GM18868 (cell line): Measurements from ENCODE around the gene GFOD1.

ENCODE experiments used
- ATAC-seq: cut with Tn5 transposase; IDR thresholded peaks from one replicate; pipeline ENCODE4 v1.9.1; 2021; ENCODE audit warnings: mild to moderate bottlenecking, moderate library complexity; ENCODE audit not compliant: unreplicated experiment

GFOD1 gene

DNA sequence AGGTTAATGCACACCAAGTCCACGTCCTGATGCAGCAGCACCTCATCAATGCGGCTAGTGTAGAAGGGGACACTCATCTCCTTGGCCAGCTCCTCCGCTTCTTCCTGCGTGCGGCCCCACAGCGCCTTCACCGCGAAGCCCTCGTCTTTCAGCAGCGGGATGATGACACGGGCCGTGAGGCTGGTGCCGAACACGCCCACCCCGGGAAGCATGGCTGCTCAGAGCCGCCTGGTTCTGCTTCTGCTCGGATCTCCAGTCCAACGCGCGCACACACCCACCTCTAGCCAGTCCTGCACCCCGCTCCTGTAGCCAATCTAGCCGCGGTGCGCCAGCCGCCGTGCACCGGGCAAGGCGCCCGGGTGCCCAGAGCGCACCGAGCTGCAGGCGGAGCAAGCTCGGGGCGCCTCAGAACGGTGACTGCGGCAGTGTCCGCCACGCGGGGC lies 700 bp downstream of the GFOD1 start:
- ATAC-seq, result peak; percentile 20

DNA sequence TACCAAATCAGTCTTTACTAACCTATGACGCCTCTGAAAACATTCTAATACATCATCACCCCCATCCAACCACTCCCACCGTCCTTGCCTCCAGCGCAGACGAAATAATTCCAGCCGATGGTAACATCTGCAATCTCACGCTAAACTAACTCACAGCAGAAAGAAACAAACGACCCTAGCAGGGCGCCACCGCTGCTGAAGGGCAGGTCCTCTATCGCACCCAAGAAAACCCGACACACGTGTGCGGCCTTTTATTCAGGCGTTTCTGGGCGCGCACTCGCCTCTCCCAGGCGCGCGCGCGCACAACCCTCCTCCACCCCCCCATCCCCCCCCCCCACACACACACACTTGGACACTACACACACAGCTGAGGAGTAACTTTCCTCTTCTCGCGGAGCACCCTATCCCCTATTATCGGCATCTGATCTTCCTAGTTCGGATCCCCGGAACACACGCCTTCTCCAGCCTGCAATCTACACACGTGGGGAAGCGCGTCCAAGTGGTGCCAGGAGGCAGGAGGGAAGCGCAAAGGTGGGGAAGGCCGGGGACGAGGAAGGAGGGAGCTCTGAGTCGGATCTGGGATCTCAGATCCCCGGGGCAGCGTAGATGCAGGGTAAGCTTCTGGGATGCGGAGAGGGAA lies 1.4 kb downstream of the GFOD1 start:
- ATAC-seq, result no peak

DNA sequence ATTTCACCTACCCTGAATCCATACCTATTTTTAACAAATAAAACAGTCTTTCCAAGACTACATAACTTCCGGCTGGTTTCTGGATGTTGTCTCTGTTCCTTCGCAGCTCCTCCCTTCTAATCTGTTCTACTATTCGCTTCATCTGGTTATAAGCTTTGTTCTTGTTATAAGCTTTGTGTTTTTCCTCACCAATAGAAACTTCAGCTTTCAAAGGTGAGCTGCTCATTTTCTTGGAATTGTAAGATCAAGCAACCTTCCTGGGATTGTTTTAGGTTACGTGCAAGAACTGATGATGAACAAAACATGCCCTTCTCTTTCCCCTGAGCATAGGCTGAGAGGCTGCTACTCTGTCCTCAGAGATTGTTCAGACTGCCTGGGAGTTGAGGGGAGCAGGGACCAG lies 2.1 kb downstream of the GFOD1 start:
- no peak for ATAC-seq

GRCh38 chr6:13484827-13485226 lies 2.6 kb downstream of the GFOD1 start:
- ATAC-seq, result no peak

DNA sequence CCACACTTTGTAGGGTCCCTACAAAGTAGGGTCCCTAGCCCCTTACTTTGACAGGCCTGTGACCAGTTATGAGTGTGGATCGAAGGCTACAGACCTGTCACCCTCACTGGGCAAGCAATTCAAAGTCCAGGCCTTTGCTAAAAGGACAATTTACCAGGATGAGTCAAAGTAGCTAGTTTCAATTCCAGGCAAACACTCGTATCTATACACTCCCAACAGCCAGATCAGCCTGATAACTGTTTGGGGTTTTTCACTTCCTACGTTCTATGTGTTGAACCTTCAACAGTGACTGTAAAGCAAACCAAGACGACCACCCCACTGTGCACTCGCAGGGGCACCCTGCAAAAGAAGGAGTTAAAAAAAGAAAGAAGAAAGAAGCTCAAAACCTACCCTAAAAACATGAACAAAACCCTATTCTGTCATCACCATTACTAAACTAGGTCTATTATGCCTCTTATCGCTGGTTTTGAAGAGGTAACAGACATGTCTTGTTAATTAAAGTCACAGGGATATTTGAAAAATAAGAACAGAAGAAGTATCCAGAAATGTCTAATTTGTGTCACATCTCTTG lies 3.2 kb downstream of the GFOD1 start:
- ATAC-seq, result no peak

DNA sequence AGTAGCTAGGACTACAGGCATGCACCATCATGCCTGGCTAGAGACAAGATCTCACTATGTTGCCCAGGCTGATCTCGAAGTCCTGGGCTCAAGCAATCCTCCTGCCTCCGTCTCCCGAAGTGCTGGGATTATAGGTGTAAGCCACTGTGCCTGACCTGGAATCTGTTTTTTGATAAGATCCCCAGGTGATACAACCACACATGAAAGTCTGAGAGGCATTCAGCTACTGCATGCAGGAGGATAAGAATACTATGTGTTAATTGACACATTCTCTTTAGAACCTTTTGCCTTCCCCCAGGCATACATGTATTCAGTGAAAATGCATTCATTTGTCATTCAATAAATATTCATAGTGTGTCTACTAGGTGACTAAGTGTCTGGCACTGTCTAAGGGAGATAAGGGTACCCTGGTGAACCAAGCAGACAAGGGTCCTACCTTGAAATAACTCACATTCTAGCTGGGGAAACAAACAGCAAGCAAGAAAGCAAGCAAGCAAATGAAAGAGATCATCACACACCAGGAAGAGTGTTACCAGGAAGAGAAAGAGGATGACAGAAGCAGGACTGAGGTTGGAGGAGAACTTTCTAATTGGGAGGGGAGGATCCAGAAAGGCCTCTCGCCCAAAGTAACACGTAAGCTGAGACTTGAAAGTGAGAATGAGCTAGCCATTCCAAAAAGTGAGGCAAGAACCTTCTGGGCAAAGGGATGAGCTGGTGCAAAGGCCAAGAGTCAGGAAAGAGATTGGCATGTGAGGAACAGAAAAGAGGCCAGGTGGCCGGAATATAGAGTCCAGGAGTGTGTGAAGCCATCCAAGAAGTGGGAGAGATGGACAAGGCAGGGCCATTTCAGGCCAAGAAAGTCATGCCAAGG lies 6.5 kb downstream of the GFOD1 start:
- ATAC-seq, result no peak

GRCh38 chr6:13479971-13480434 lies 7.4 kb downstream of the GFOD1 start:
- no peak for ATAC-seq

DNA sequence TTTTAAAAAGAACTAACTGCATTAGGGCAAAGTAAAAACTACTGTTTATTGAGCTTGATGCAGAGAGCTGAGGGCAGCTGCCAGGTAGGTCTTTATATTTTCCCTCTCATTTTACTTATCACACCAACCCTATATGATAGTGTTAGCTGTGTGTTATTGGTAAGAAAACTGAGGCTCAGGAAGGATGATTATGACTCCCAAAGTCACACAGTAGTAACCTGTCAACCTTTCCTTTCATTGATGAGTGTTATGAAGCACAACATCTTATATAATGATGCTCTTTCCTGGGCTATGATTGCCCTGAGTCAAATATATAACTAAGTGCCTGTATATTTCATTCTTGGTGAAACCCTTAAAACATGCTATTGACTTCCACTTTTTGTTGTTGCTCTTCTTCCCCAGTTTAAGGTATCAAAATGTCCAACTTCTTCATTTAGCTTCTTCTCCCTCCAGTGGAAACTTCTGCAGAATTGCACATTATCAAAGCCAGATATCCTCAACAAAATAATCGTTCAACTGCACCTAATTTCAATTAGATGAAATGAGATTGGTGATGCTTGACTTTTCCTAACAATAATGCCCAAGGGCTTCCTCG lies 8.1 kb downstream of the GFOD1 start:
- no peak for ATAC-seq

GRCh38 chr6:13478525-13478966 lies 8.9 kb downstream of the GFOD1 start:
- peak; percentile 76 for ATAC-seq

DNA sequence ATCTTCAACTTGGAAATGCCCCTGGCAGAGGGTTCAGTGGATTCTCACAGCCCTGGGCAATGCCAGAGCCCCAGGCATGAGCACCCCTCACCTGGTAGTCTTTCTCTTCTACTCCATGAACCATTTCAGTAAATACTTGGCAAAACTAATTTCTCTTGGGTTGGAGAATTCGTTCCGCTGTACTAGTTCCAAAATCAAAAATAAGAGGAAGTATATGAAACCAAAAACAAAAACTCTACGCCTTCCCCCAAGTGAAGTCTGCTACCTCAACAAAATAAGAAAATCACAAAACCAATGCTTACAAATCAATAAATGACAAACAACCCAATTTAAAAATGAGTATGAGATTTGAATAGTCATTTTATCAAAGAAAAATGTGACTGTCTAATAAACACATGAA lies 12.6 kb downstream of the GFOD1 start:
- ATAC-seq, result no peak

DNA sequence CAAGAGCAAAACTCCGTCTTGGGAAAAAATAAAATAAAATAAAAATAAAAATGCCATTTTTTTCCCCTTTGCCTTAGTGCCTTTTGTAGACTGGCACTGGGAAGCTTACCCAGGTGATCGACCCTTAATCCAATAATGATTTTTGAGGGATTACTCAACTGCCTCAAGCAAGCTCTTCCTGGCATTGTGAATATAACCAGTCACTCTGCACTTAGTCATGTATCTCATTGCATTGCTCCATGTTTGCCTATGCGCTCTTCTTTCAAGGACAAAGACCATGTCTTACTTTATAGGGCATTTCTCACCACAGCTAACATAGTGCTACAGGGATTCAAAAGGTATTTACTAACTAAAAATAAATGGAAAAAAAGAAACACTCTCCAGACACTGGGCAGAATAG lies 13.0 kb downstream of the GFOD1 start:
- ATAC-seq, result no peak

DNA sequence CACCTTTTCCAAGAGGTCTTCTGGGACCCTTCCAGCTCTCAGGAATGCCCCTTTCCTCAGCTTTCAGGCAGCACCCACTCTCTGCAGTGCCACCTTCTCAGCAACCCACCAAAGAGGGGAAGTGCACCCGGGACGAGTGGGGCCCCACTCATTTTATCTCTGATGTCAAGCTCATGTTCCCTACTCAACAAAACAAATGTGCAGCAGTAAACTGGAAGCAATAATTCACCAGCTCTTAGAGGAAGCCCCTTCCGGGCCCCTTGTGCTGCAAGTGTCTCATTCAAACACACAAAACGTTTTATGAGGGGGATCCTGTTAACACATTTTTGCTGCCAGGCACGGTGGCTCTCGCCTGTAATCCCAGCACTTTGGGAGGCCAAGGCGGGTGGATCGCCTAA lies 13.6 kb downstream of the GFOD1 start:
- ATAC-seq, result no peak

GRCh38 chr6:13472976-13473767 lies 14.2 kb downstream of the GFOD1 start:
- no peak for ATAC-seq

GRCh38 chr6:13472099-13472498 lies 15.3 kb downstream of the GFOD1 start:
- ATAC-seq, result no peak

DNA sequence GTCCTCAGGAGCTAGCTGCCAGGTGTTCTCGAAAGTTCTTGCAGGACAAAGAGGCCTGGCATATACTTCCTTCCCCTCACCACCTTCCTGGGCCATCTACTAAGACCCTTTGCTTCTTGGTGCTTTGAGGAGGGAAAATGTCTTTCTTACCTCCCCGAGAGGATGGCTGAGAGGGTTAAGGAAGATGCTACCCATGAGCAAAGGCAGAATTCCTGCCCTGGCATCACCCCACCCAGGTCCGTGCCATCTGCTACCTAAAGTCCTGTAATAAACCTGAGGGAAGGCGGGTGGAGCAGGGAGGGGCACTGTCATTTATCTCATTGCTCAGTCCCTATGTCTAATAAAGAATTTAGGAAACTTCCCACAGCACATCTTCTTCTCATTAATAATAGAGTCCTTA lies 16.2 kb downstream of the GFOD1 start:
- ATAC-seq, result no peak

DNA sequence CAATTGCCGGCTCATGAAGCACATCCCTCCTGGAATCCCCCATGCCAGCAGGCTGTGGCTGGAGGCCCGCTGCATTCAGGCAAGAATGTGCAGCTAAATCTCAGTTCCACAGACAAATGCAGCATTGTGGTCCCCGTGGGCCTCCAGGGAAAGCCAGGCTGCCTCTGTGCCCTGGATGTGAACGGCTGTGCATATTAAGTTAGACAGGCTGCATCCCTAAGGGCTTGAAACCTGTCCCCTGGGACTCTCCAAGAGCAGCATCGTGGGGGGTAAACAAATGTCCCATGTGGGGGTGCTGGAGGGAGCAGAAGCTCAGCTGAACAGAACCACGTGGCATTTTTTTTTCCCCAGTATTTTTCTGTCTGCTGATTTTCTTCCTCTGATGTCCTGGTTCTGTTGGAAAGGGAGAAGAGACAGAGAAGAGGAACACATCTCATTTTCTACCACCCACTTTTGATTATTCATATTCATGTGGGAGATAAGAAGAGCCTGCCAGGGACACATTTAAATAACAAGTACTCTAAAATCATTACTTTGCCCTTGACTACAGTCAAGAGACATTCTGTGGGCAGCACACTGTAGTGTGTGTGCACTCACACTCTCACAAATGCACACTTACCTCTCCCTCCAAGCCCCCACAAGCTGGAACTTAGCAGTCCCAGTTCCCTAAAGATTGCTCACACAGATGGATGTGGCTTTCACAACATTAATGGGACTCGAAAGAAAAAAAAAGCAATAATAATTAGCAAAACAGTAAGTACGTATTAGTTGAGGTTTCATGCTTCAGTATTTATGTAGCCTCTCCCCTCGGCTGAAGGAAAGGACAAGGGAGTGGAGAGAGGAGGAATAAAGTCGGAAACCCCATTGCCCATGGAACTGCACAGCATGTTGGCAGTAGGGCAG lies 16.9 kb downstream of the GFOD1 start:
- ATAC-seq, result no peak

DNA sequence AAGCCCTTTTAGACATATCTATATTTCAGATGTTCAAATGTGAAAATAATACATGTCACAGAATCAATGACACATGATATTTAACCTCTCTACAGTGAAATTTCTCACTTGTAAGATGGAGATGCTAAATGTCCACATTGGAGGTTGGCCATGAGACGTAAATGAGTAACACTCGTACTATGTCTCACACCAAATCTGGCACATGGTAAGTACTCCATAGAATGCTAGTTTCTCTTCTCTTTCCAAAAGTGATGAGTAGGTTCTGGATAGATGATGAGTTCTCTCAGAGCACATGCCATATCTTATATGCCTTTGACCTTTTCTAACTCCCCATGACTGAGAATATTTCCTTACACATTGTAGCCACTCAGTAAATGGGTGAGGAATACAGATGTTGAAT lies 17.7 kb downstream of the GFOD1 start:
- no peak for ATAC-seq

DNA sequence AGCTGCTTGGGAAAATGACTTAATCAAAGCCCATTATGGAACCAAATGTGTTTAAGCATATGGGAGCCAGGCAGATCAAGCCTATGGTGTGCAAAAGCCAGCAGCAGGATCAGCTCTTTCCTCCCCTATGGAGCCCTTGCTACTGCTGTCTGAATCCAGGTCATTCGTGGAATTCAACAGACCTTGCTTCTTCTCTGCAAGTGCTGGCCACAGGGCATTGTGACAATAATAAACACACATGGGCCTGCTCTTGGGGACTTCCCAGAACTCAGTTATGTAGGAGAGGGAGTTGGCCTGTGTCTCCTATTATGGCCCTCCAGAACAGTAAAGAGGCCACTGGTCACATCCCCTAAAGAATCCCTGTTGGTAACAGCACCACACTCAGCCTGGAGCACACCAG lies 18.6 kb downstream of the GFOD1 start:
- ATAC-seq, result no peak

GRCh38 chr6:13467216-13467600 lies 20.2 kb downstream of the GFOD1 start:
- ATAC-seq, result no peak
